ENCODE results near the gene ANKHD1. TPM values are rescaled to one million over a fixed set of nuclear protein-coding genes. Genes with fewer than 3 reads are reported as not detected.
"Not testable (repeated sequence)": the region's sequence is repeated elsewhere in the genome, so short reads cannot be mapped to it uniquely, and the experiment has no call there.

ANKHD1 gene
- total RNA-seq, 2 donors from 2014 or later: 114 to 131 TPM

DNA sequence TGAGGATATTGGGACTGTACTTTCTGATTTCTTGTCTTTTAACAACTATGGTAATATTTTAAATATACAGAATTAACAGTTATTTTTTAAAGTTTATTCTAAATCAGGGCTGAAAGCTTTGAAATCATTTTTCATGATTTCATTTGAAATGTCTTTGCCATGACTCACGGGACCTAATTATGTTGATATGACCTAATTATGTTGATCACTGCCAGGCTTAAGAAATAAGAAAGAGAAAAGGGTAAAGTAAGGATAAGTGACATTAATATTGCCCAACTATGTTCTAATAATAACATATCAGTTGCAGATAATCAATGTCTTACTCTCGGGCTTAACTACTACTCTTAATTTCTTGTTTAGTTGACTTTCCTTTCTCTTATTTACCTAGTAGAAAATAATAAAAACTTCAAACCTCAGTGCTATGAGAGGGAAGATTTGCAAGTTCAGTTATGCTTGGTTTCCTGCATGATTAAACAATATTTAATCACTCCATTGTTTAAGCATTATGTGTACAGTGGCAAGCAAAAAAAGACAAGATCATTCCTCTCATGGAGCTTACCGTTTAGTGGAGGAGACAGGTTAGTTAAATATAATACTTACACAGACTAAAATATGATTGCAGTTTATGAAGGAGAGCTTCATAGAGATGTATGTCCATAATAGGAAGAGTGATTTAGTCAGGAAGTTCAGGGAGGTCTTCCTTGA lies 78.8 kb downstream of the ANKHD1 start:
- peaks cover 11% of the 10 kb centered on the region for H3K4me1 ChIP-seq
- no peak overlapping the region for H3K4me3 ChIP-seq
- no peak for DNase-seq
- 22 to 31% methylated on average over 3 of the region's 3 CpGs for WGBS, 2 donors
- intact Hi-C loops (cut with DNase I): no loop called here
- H3K9me3 ChIP-seq: no peaks in the 10 kb centered on the region
- no peaks in the 10 kb centered on the region for H3K27me3 ChIP-seq
- peaks cover 0 to 11% of the 10 kb centered on the region in 2 donors for H3K36me3 ChIP-seq (replicated peaks in 1 of 2; ENCODE audit: insufficient read depth in 1 of 2, low read depth in 2 of 2)
- TF ChIP-seq, protein P1, sequence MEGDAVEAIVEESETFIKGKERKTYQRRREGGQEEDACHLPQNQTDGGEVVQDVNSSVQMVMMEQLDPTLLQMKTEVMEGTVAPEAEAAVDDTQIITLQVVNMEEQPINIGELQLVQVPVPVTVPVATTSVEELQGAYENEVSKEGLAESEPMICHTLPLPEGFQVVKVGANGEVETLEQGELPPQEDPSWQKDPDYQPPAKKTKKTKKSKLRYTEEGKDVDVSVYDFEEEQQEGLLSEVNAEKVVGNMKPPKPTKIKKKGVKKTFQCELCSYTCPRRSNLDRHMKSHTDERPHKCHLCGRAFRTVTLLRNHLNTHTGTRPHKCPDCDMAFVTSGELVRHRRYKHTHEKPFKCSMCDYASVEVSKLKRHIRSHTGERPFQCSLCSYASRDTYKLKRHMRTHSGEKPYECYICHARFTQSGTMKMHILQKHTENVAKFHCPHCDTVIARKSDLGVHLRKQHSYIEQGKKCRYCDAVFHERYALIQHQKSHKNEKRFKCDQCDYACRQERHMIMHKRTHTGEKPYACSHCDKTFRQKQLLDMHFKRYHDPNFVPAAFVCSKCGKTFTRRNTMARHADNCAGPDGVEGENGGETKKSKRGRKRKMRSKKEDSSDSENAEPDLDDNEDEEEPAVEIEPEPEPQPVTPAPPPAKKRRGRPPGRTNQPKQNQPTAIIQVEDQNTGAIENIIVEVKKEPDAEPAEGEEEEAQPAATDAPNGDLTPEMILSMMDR (IDR thresholded peaks at IDR 0.05): no peak
- TF ChIP-seq POLR2A (IDR thresholded peaks at IDR 0.05): no peak
- peak overlapping the region in 1 of 4 donors; percentile 44 for H3K27ac ChIP-seq
- ATAC-seq: no peak

- TF ChIP-seq, protein P1 (IDR thresholded peaks at IDR 0.05): no peak
- no peak for TF ChIP-seq POLR2A (IDR thresholded peaks at IDR 0.05)
- Histone ChIP-seq H3K9me3 (no peaks in the 10 kb centered on the region), H3K36me3 (replicated peaks in 1 of 2; ENCODE audit: insufficient read depth in 1 of 2, low read depth in 2 of 2) (peaks cover 0 to 16% of the 10 kb centered on the region in 2 donors), H3K27ac (no peak overlapping the region), H3K4me1 (peaks cover 11% of the 10 kb centered on the region), H3K4me3 (no peak overlapping the region), H3K27me3 (no peaks in the 10 kb centered on the region)
- 74 to 82% methylated on average over 2 of the region's 2 CpGs for WGBS, 2 donors
- ATAC-seq (no peak), DNase-seq (no peak)
- intact Hi-C loops (cut with DNase I): no loop called here
These were observed 80.1 kb downstream of the ANKHD1 start for GRCh38 chr5:140481758-140482157.

DNA sequence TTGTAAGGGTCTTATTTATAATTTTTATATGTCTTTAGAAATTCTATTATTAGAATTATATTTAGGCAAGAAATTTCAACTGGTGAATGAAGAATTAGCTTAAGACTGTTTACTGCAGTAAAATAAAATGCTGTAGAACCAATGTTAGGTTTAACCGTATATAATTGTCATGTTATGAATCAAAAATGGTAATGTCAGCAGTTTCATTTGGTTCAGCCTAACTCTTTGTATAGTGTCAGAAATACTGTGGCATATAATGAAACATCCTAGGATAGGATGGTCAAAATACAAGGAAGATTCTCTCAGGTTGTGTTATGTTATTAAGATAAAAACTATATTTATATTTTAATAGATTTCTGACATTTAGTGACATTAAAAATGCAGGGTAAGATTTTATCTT lies 81.4 kb downstream of the ANKHD1 start:
- H3K27ac ChIP-seq: no peak overlapping the region
- no peaks in the 10 kb centered on the region for H3K9me3 ChIP-seq
- DNase-seq: no peak
- TF ChIP-seq, protein P1 (IDR thresholded peaks at IDR 0.05): no peak
- TF ChIP-seq POLR2A (IDR thresholded peaks at IDR 0.05): no peak
- no peaks in the 10 kb centered on the region for H3K27me3 ChIP-seq
- H3K4me3 ChIP-seq: no peak overlapping the region
- 96 to 97% methylated on average over 1 of the region's 1 CpG for WGBS, 2 donors
- H3K36me3 ChIP-seq (replicated peaks in 1 of 2; ENCODE audit: insufficient read depth in 1 of 2, low read depth in 2 of 2): peaks cover 8 to 20% of the 10 kb centered on the region in 2 donors
- no peak for ATAC-seq
- peaks cover 11% of the 10 kb centered on the region for H3K4me1 ChIP-seq
- intact Hi-C loops (cut with DNase I): no loop called here

DNA sequence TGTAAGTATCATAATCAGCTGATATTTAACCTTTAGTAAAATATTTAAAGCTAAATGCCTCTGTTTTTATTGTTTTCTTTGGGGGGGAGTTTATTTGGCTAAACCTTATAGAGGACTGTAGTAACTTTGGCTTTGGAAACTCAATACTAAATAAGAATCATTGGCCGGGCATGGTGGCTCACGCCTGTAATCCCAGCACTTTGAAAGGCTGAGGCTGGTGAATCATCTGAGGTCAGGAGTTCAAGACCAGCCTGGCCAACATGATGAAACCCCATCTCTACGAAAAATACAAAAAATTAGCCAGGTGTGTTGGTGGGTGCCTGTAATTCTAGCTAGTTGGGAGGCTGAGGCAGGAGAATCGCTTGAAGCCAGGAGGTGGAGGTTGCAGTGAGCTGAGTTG lies 86.5 kb downstream of the ANKHD1 start:
- DNase-seq; H3K9me3 ChIP-seq; H3K27ac ChIP-seq; H3K27me3 ChIP-seq; H3K4me3 ChIP-seq; intact Hi-C loops (cut with DNase I); ATAC-seq; H3K4me1 ChIP-seq: not testable (repeated sequence)
- 96 to 97% methylated on average over 4 of the region's 4 CpGs for WGBS, 2 donors
- peaks cover 8 to 21% of the 10 kb centered on the region in 2 donors for H3K36me3 ChIP-seq (replicated peaks in 1 of 2; ENCODE audit: insufficient read depth in 1 of 2, low read depth in 2 of 2)

DNA sequence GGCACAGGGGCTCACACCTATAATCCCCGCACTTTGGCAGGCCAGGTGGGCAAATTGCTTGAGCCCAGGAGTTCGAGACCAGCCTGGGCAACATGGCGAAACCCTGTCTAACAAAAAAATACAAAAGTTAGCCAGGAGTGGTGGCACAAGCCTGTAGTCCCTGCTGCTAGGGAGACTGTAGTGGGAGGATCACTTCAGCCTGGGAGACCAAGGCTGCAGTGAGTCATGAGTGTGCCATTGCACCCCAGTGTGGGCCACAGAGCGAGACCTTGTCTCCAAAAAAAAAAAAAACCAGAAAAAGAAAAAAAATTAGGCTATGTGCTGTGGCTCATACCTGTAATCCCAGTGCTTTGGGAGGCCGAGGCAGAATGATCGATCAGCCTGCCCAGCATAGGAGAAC lies 87.3 kb downstream of the ANKHD1 start:
- H3K27me3 ChIP-seq: no peaks in the 10 kb centered on the region
- ATAC-seq (no peak), DNase-seq (no peak)
- WGBS, 2 donors: 94 to 99% methylated on average over 6 of the region's 6 CpGs
- H3K9me3 ChIP-seq: no peaks in the 10 kb centered on the region
- TF ChIP-seq, protein P1 (IDR thresholded peaks at IDR 0.05): no peak
- TF ChIP-seq POLR2A (IDR thresholded peaks at IDR 0.05): no peak
- no peak overlapping the region for H3K4me3 ChIP-seq
- intact Hi-C loops (cut with DNase I): no loop called here
- peaks cover 8 to 18% of the 10 kb centered on the region in 2 donors for H3K36me3 ChIP-seq (replicated peaks in 1 of 2; ENCODE audit: insufficient read depth in 1 of 2, low read depth in 2 of 2)
- H3K4me1 ChIP-seq: no peaks in the 10 kb centered on the region
- no peak overlapping the region for H3K27ac ChIP-seq
